K562 (cell line): ENCODE measurements around the gene DPM2. TPM values are rescaled to one million over a fixed set of nuclear protein-coding genes. Genes with fewer than 3 reads are reported as not detected.
A peak's percentile ranks its signal among the peaks of the same experiment; 100 is the strongest.

Source experiments
- ADNP ChIP-seq: fragments of 200-800 bp; sonication (Bioruptor generic); IDR thresholded peaks from 2 replicates; pipeline ENCODE4 v1.6.1; 2016; ENCODE audit warnings: missing genetic modification characterization, missing compliant biosample characterization
- ATF7 ChIP-seq: fragments of 450-650 bp; IDR thresholded peaks from 2 replicates; pipeline ENCODE4 v1.7.1; 2014; ENCODE audit warnings: mild to moderate bottlenecking, moderate library complexity
- BDP1 ChIP-seq: IDR thresholded peaks from 3 replicates; pipeline ENCODE4 v1.6.1; 2011; ENCODE audit not compliant: insufficient read length, insufficient read depth
- CEBPG ChIP-seq, 3 experiments: fragments of 200-800 bp in 1 of 3; sonication (Bioruptor generic) in 1 of 3; sonication (generic) in 1 of 3; formaldehyde crosslinking in 1 of 3; IDR thresholded peaks in 2 of 3; conservative IDR thresholded peaks in 1 of 3; 2 replicates each; pipeline versions ENCODE4 v1.6.1 to v1.8.0; 2016 to 2022; ENCODE audit warnings: missing compliant biosample characterization in 2 of 3, missing genetic modification characterization in 2 of 3, mild to moderate bottlenecking in 1 of 3, missing genetic modification reagents in 1 of 3
- CHD2 ChIP-seq: IDR thresholded peaks from 2 replicates; pipeline ENCODE4 v1.6.1; 2011; ENCODE audit warnings: low read depth, low read length
- CTCFL ChIP-seq: IDR thresholded peaks from 2 replicates; pipeline ENCODE4 v1.6.1; 2011; ENCODE audit warnings: borderline replicate concordance, low read depth, mild to moderate bottlenecking, moderate library complexity, low read length; ENCODE audit not compliant: insufficient read depth, poor library complexity, severe bottlenecking
- ETV5 ChIP-seq: sonication (generic); formaldehyde crosslinking; IDR thresholded peaks from 2 replicates; pipeline ENCODE4 v1.4.0; 2020; ENCODE audit warnings: low read depth, mild to moderate bottlenecking, missing genetic modification reagents
- MAFK ChIP-seq: IDR thresholded peaks from 2 replicates; pipeline ENCODE4 v1.6.1; 2011; ENCODE audit warnings: low read length, improper control_type of control experiment
- MBD2 ChIP-seq: sonication (generic); IDR thresholded peaks from 2 replicates; pipeline ENCODE4 v1.6.1; 2016; ENCODE audit warnings: low read depth, borderline replicate concordance
- NKRF ChIP-seq: fragments of 450-650 bp; IDR thresholded peaks from 2 replicates; pipeline ENCODE4 v1.6.1; 2016; ENCODE audit warnings: borderline replicate concordance
- NR4A1 ChIP-seq, 2 experiments: fragments of 250-450 bp in 1 of 2; fragments of 450-650 bp in 1 of 2; sonication (Bioruptor Pico) in 1 of 2; IDR thresholded peaks; 2 replicates each; pipeline versions ENCODE4 v1.4.0 to v1.6.1; 2016 to 2020; ENCODE audit warnings: mild to moderate bottlenecking in 2 of 2, missing compliant biosample characterization in 1 of 2, missing genetic modification characterization in 1 of 2, moderate library complexity in 1 of 2
- PYGO2 ChIP-seq: fragments of 450-650 bp; IDR thresholded peaks from 2 replicates; pipeline ENCODE4 v1.6.1; 2016; ENCODE audit warnings: mild to moderate bottlenecking, missing genetic modification characterization, moderate library complexity, missing compliant biosample characterization
- SIN3B ChIP-seq: fragments of 450-650 bp; IDR thresholded peaks from 2 replicates; pipeline ENCODE4 v1.6.1; 2017; ENCODE audit warnings: low read depth, mild to moderate bottlenecking, moderate library complexity
- SP2 ChIP-seq: IDR thresholded peaks from 2 replicates; pipeline ENCODE4 v1.6.1; 2011; ENCODE audit warnings: mild to moderate bottlenecking, low read depth, low read length, moderate library complexity; ENCODE audit not compliant: poor library complexity, severe bottlenecking; ENCODE audit errors: extremely low read depth
- SPI1 ChIP-seq: IDR thresholded peaks from 2 replicates; pipeline ENCODE4 v1.6.1; 2011; ENCODE audit warnings: low read depth, low read length, control low read depth, borderline replicate concordance
- U2AF1 ChIP-seq: fragments of 200-400 bp; formaldehyde crosslinking; optimal IDR thresholded peaks from 2 replicates; pipeline ENCODE3; 2017; ENCODE audit warnings: mild to moderate bottlenecking, low read depth, low read length, moderate library complexity
- ZBTB7A ChIP-seq: IDR thresholded peaks from 2 replicates; pipeline ENCODE4 v1.6.1; 2011; ENCODE audit warnings: low read depth, mild to moderate bottlenecking, low read length, moderate library complexity, borderline replicate concordance; ENCODE audit not compliant: control insufficient read depth
- ZNF589 ChIP-seq: fragments of 200-800 bp; sonication (Bioruptor generic); IDR thresholded peaks from 2 replicates; pipeline ENCODE4 v1.6.1; 2016; ENCODE audit warnings: low read depth, missing genetic modification characterization, missing compliant biosample characterization
- polyA plus RNA-seq, 8 experiments: library from polyadenylated mRNA; depleted of rRNA in 4 of 8; stranded (reverse) in 5 of 8; unstranded in 3 of 8; fragments of >200 nt; fragmentation: Nextera tagmentation in 2 of 8; fragmentation: Illumina TruSeq in 1 of 8; extraction: Ambion mirVana in 2 of 8; extraction: Trizol in 1 of 8; gene quantifications; 2 replicates each; pipeline versions ENCODE4 v1.2.1 to v1.2.3, GENCODE V29; 2011 to 2014; ENCODE audit warnings: inconsistent platforms in 1 of 8, missing spikeins in 1 of 8
- total RNA-seq, 7 experiments: library from RNA; depleted of rRNA in 6 of 7; stranded (reverse); fragments of >200 nt in 6 of 7; fragmentation: Illumina TruSeq in 2 of 7; extraction: Trizol in 2 of 7; gene quantifications; 2 replicates each; pipeline versions ENCODE4 v1.2.1 to v1.2.3, GENCODE V29; 2011 to 2021; ENCODE audit warnings: low replicate concordance in 1 of 7
- TF ChIP-seq, protein P1 (sequence below): fragments of 250-450 bp; sonication (Bioruptor Pico); IDR thresholded peaks from 2 replicates; pipeline ENCODE4 v1.9.0; 2021; ENCODE audit warnings: mild to moderate bottlenecking, inconsistent platforms

Gene DPM2
- total and polyA plus RNA-seq, 9 of the 15 experiments (the other 6 are each of a cell fraction or from before 2014, with no cell fraction given) = 43.5 to 126 (median 71.1) TPM

DNA sequence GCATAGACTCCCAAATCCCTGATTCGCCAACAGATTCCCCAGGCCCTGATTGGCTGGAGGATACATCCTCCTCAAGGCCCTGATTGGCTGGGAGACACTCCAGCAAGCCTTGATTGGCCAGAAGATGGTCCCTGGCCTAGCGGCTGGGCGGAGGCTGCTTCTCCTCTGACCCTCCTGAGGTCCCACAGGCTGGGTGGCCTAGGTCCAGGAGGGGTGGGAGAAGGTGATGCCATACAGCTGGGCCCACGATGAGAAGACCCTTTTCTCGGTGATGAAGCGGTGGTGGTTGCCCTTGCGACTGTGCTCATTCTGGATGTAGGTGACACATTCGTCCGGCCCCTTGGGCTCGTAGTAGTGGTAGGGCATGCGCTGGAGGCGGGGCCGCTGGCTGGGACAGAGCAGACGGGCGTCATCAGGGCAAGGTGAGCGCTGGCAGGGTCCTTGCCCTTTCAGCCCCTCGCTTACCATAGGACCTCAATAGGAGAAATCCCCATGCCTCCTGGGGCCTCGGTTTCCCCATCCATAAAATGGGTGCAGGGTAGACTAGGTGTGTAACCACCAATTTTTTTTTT lies 51.2 kb downstream of the DPM2 start (continued):
- TF ChIP-seq ADNP (tag) (peak; percentile 88), ZBTB7A (no peak), CTCFL (no peak), MAFK (no peak), CHD2 (peak; percentile 58; the same call in 1 of the 2 replicates), BDP1 (no peak), CEBPG (CRISPR knock-in tag; IDR thresholded peaks at IDR 0.05) (no peak), CEBPG (tag; conservative IDR thresholded peaks at IDR 0.05 in 1 of 2, IDR thresholded peaks at IDR 0.05 in 1 of 2) (no peak), SPI1 (no peak), SIN3B (no peak), MBD2 (peak; percentile 73; the same call in 1 of the 2 replicates), ETV5 (CRISPR knock-in tag) (no peak), ATF7 (no peak), NR4A1 (CRISPR knock-in tag; IDR thresholded peaks at IDR 0.05) (no peak), NR4A1 (tag; IDR thresholded peaks at IDR 0.05) (no peak), U2AF1 (no peak), ZNF589 (CRISPR knock-in tag) (no peak), PYGO2 (tag) (no peak), NKRF (no peak), SP2 (peak; percentile 28)
- TF ChIP-seq, protein P1, sequence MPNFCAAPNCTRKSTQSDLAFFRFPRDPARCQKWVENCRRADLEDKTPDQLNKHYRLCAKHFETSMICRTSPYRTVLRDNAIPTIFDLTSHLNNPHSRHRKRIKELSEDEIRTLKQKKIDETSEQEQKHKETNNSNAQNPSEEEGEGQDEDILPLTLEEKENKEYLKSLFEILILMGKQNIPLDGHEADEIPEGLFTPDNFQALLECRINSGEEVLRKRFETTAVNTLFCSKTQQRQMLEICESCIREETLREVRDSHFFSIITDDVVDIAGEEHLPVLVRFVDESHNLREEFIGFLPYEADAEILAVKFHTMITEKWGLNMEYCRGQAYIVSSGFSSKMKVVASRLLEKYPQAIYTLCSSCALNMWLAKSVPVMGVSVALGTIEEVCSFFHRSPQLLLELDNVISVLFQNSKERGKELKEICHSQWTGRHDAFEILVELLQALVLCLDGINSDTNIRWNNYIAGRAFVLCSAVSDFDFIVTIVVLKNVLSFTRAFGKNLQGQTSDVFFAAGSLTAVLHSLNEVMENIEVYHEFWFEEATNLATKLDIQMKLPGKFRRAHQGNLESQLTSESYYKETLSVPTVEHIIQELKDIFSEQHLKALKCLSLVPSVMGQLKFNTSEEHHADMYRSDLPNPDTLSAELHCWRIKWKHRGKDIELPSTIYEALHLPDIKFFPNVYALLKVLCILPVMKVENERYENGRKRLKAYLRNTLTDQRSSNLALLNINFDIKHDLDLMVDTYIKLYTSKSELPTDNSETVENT (CRISPR knock-in tag) = no peak
